HepG2 (cell line): ENCODE data around the gene SEMA5B. TPM values are rescaled to one million over a fixed set of nuclear protein-coding genes. Genes with fewer than 3 reads are reported as not detected.

Source experiments
- ATAC-seq: fragments of 200-7000 bp; cut with Tn5 transposase; 3 replicates; pipeline ENCODE4 v1.9.1; 2020; ENCODE audit warnings: mild to moderate bottlenecking, moderate library complexity
- BruUV-seq: library from RNA; stranded (reverse); fragments of 400-500 nt; replicated peaks from 2 replicates; lab custom pipeline; 2021; lab: Mats Ljungman, UMichigan
- CTCF ChIA-PET: fragments of 300-600 bp; formaldehyde crosslinking; extraction: SDS; loops from one replicate; lab custom pipeline; 2021; ENCODE audit warnings: low total read pairs, inconsistent platforms, low intra/inter-chr PET ratio; lab: Yijun Ruan, JAX
- POLR2A ChIA-PET: fragments of 350-600 bp; sonication (Branson Sonifier 250); formaldehyde crosslinking; loops from one replicate; lab custom pipeline; 2020; ENCODE audit warnings: antibody characterized with exemption, inconsistent platforms; lab: Yijun Ruan, JAX
- DNase-seq: peaks from one replicate; pipeline ENCODE4 v3.0.0-alpha.2; 2015; ENCODE audit warnings: low spot score
- FAIRE-seq: peaks from 3 replicates; lab custom pipeline; 2011; peaks lifted over from hg19 to GRCh38; lab: Jason Lieb, UNC
- H2AFZ ChIP-seq: one replicate; pipeline ENCODE4 v1.6.1; 2011; ENCODE audit warnings: low read length, inconsistent platforms
- H3K27ac ChIP-seq: fragments of 300-600 bp; 3 replicates; pipeline ENCODE4 v1.8.0; 2011; ENCODE audit warnings: mixed run types, mild to moderate bottlenecking, mixed read lengths, low read length, inconsistent platforms; ENCODE audit not compliant: insufficient read depth; ENCODE audit errors: extremely low read length
- H3K27me3 ChIP-seq, 2 experiments: fragments of 200-600 bp in 1 of 2; 2 replicates in 1 of 2; 3 replicates in 1 of 2; pipeline versions ENCODE4 v1.6.0 to v1.8.0; 2011; ENCODE audit warnings: low read length in 2 of 2, mild to moderate bottlenecking in 2 of 2, moderate library complexity in 2 of 2, inconsistent platforms in 1 of 2; ENCODE audit not compliant: insufficient read depth in 2 of 2, control insufficient read depth in 1 of 2
- H3K36me3 ChIP-seq, 2 experiments: fragments of 200-600 bp in 1 of 2; replicated peaks in 1 of 2; 2 replicates in 1 of 2; 3 replicates in 1 of 2; pipeline versions ENCODE4 v1.5.1 to v1.8.0; 2011; ENCODE audit warnings: low read length in 2 of 2, inconsistent platforms in 1 of 2; ENCODE audit not compliant: insufficient read depth in 2 of 2, control insufficient read depth in 1 of 2
- H3K4me1 ChIP-seq: 2 replicates; pipeline ENCODE4 v1.5.1; 2012; ENCODE audit warnings: low read length, inconsistent platforms; ENCODE audit not compliant: insufficient read depth
- H3K4me2 ChIP-seq: 2 replicates; pipeline ENCODE4 v1.6.0; 2011; ENCODE audit warnings: low read depth, low read length, inconsistent platforms
- H3K4me3 ChIP-seq, 3 experiments: fragments of 200-600 bp in 1 of 3; sonication (generic), shearing (Covaris generic) in 1 of 3; replicated peaks in 1 of 3; 2 replicates each; pipeline ENCODE4 v1.5.1; 2011 to 2016; ENCODE audit warnings: low read length in 3 of 3, inconsistent platforms in 2 of 3, low read depth in 2 of 3, mild to moderate bottlenecking in 2 of 3, control low read depth in 1 of 3, mixed read lengths in 1 of 3; ENCODE audit not compliant: insufficient read depth in 1 of 3
- H3K79me2 ChIP-seq: one replicate; pipeline ENCODE4 v1.6.1; 2011; ENCODE audit warnings: low read length, inconsistent platforms; ENCODE audit not compliant: insufficient read depth
- H3K9ac ChIP-seq: 2 replicates; pipeline ENCODE4 v1.6.0; 2011; ENCODE audit warnings: mild to moderate bottlenecking, low read depth, low read length, inconsistent platforms; ENCODE audit not compliant: insufficient read depth
- H3K9me3 ChIP-seq: 2 replicates; pipeline ENCODE4 v1.5.1; 2012; ENCODE audit warnings: mild to moderate bottlenecking, low read length
- H4K20me1 ChIP-seq: 2 replicates; pipeline ENCODE4 v1.6.0; 2011; ENCODE audit warnings: inconsistent platforms, mild to moderate bottlenecking, low read length, moderate library complexity; ENCODE audit not compliant: insufficient read depth
- SIN3B ChIP-seq: fragments of 150-350 bp; IDR thresholded peaks from 2 replicates; pipeline ENCODE4 v1.6.1; 2014; ENCODE audit warnings: low read length
- SMC3 ChIP-seq: IDR thresholded peaks from 2 replicates; pipeline ENCODE4 v1.6.1; 2011; ENCODE audit warnings: low read length, improper control_type of control experiment
- SOX13 ChIP-seq, 3 experiments: fragments of 450-650 bp in 1 of 3; sonication (generic) in 1 of 3; formaldehyde crosslinking in 1 of 3; IDR thresholded peaks in 2 of 3; conservative IDR thresholded peaks in 1 of 3; 2 replicates each; pipeline versions ENCODE4 v1.5.0 to v1.6.1; 2016 to 2020; ENCODE audit warnings: antibody characterized with exemption in 1 of 3, mild to moderate bottlenecking in 1 of 3, missing compliant biosample characterization in 1 of 3, missing genetic modification reagents in 1 of 3, moderate library complexity in 1 of 3
- SOX6 ChIP-seq, 2 experiments: fragments of 450-650 bp in 1 of 2; sonication (generic) in 1 of 2; formaldehyde crosslinking in 1 of 2; IDR thresholded peaks; 2 replicates each; pipeline versions ENCODE4 v1.4.0 to v1.6.1; 2017 to 2020; ENCODE audit warnings: antibody characterized with exemption in 1 of 2, mild to moderate bottlenecking in 1 of 2, missing genetic modification reagents in 1 of 2
- ZBTB39 ChIP-seq: sonication (generic); formaldehyde crosslinking; IDR thresholded peaks from 2 replicates; pipeline ENCODE4 v1.5.0; 2020; ENCODE audit warnings: missing genetic modification reagents
- ZNF274 ChIP-seq: sonication (generic); formaldehyde crosslinking; IDR thresholded peaks from 2 replicates; pipeline ENCODE4 v1.5.1; 2020; ENCODE audit warnings: mild to moderate bottlenecking, missing genetic modification reagents
- ZNF543 ChIP-seq: sonication (generic); formaldehyde crosslinking; IDR thresholded peaks from 2 replicates; pipeline ENCODE4 v1.4.0; 2020; ENCODE audit warnings: mild to moderate bottlenecking, missing genetic modification reagents
- ZNF777 ChIP-seq: sonication (generic); formaldehyde crosslinking; IDR thresholded peaks from 2 replicates; pipeline ENCODE4 v1.4.0; 2020; ENCODE audit warnings: missing genetic modification reagents
- WGBS: methylation state at CpG from one replicate; pipeline ENCODE4 v1.1.6; 2017; ENCODE audit warnings: low lambda C conversion rate; 5-methylcytosine and 5-hydroxymethylcytosine counted together
- in situ Hi-C: cut with HindIII; loops from 2 replicates; pipeline ENCODE4 v1.10.0; 2017; ENCODE audit warnings: low pct_unique_long_range_greater_than_20kb; ENCODE audit not compliant: extremely low pct_ligation_motif_present
- intact Hi-C: fragments of 100-400 bp; cut with micrococcal nuclease; formaldehyde crosslinking; loops from one replicate; pipeline ENCODE4 v1.10.0; 2022; ENCODE audit not compliant: unreplicated experiment
- polyA plus RNA-seq, 8 experiments: library from polyadenylated mRNA; depleted of rRNA in 3 of 8; stranded (reverse) in 7 of 8; unstranded in 1 of 8; fragments of >200 nt; fragmentation: Illumina TruSeq in 4 of 8; extraction: Trizol in 4 of 8; gene quantifications; 2 replicates each; pipeline versions ENCODE4 v1.2.1 to v1.2.3, GENCODE V29; 2011 to 2016; ENCODE audit warnings: low read depth in 4 of 8, missing spikeins in 1 of 8, mixed read lengths in 1 of 8; ENCODE audit not compliant: insufficient read depth in 1 of 8
- total RNA-seq, 5 experiments: library from RNA; depleted of rRNA; stranded (reverse); fragments of >200 nt; fragmentation: Illumina TruSeq; extraction: Trizol; gene quantifications; 2 replicates each; pipeline ENCODE4 v1.2.3, GENCODE V29; 2016; ENCODE audit warnings: low read depth in 1 of 5
- TF ChIP-seq, protein P1 (sequence below): sonication (generic); formaldehyde crosslinking; IDR thresholded peaks from 2 replicates; pipeline ENCODE4 v1.5.0; 2020; ENCODE audit warnings: missing genetic modification reagents

SEMA5B gene
- total and polyA plus RNA-seq, 2 of the 13 experiments (the other 11 are each of a cell fraction or from before 2014, with no cell fraction given), result not detected

GRCh38 chr3:123042413-123042812 is 14.8 kb upstream of the SEMA5B start (continued):
- TF ChIP-seq ZNF274 (CRISPR knock-in tag) (no peak), ZNF777 (CRISPR knock-in tag) (no peak)

DNA sequence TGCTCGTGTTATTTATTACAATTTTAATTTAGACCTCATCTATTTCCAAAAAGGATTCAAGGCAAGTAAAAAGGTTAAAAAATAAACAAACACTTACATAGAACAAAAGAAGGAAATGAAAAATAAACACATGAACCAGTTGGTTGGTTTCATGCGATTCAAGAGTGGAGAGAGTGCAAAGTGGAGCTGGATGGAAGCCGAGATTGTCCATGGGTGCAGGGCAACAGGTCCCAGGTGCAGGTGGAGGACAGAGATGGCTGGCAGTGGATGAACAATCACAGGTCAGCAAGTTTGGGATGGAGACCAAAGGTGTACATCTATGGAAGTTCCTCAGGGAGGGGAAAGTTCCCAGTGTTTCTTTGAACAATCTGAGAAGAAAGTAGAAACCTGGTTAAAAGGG is 11.6 kb upstream of the SEMA5B start:
- BruUV-seq, result no TSS peak
- WGBS, result 23% methylated on average over 3 of the region's 3 CpGs
- no peak overlapping the region for H3K4me2 ChIP-seq
- no peak for ATAC-seq
- H3K4me1 ChIP-seq, result no peaks in the 10 kb centered on the region
- intact Hi-C loops, result loop anchor here (10.0 kb wide), 1 partner anchor 216 kb away; no protein-coding TSS in a partner anchor
- CTCF ChIA-PET, result no interaction called here
- H4K20me1 ChIP-seq, result no peaks in the 10 kb centered on the region
- H3K79me2 ChIP-seq, result no peaks in the 10 kb centered on the region
- H3K36me3 ChIP-seq, result no peaks in the 10 kb centered on the region
- no peak for DNase-seq
- H3K4me3 ChIP-seq, result no peak overlapping the region
- TF ChIP-seq SIN3B (no peak), SOX13 (IDR thresholded peaks at IDR 0.05) (no peak), SOX13 (CRISPR knock-in tag; conservative IDR thresholded peaks at IDR 0.05 in 1 of 2, IDR thresholded peaks at IDR 0.05 in 1 of 2) (no peak), ZNF543 (CRISPR knock-in tag) (no peak), ZBTB39 (CRISPR knock-in tag) (no peak), SMC3 (no peak), SOX6 (IDR thresholded peaks at IDR 0.05) (no peak), SOX6 (CRISPR knock-in tag; IDR thresholded peaks at IDR 0.05) (no peak)
- TF ChIP-seq, protein P1, sequence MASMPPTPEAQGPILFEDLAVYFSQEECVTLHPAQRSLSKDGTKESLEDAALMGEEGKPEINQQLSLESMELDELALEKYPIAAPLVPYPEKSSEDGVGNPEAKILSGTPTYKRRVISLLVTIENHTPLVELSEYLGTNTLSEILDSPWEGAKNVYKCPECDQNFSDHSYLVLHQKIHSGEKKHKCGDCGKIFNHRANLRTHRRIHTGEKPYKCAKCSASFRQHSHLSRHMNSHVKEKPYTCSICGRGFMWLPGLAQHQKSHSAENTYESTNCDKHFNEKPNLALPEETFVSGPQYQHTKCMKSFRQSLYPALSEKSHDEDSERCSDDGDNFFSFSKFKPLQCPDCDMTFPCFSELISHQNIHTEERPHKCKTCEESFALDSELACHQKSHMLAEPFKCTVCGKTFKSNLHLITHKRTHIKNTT (CRISPR knock-in tag), result no peak
- no peak overlapping the region for H2AFZ ChIP-seq
- in situ Hi-C loops, result loop anchor here (25.0 kb wide), 1 partner anchor 277 kb away; no protein-coding TSS in a partner anchor
- POLR2A ChIA-PET, result no interaction called here
- FAIRE-seq, result no peak
- no peaks in the 10 kb centered on the region for H3K9me3 ChIP-seq
- no peak overlapping the region for H3K27ac ChIP-seq
- H3K27me3 ChIP-seq, result peaks cover 0 to 25% of the 10 kb centered on the region in 2 experiments; a peak in 3 of 5 replicates
- H3K9ac ChIP-seq, result no peak overlapping the region
